Thyroid gland (tissue), 4 donors: ENCODE data around the gene CEP152.

Experiments
- CTCF ChIP-seq, 6 experiments: fragments of 200-600 bp in 3 of 6; fragments of 450-650 bp in 3 of 6; sonication (generic) in 3 of 6; IDR thresholded peaks; one replicate each; pipeline ENCODE4 v1.5.1; 2016 to 2019; ENCODE audit warnings: antibody characterized with exemption in 6 of 6, mild to moderate bottlenecking in 2 of 6, inconsistent platforms in 1 of 6, moderate library complexity in 1 of 6
- POLR2A ChIP-seq, 2 donors: fragments of 450-650 bp; IDR thresholded peaks; one replicate each; pipeline ENCODE4 v1.6.1; 2017; ENCODE audit warnings: antibody characterized with exemption in 2 of 2, mild to moderate bottlenecking in 2 of 2, moderate library complexity in 1 of 2

GRCh38 chr15:48766196-48766595 is 44.7 kb downstream of the CEP152 start:
- TF ChIP-seq CTCF (IDR thresholded peaks at IDR 0.05), result no peak
- TF ChIP-seq POLR2A (IDR thresholded peaks at IDR 0.05), result no peak
